PC-9 (cell line): ENCODE data around the gene SIGLEC7.

Source experiments
- CTCF ChIP-seq: fragments of 200-600 bp; sonication (generic); conservative IDR thresholded peaks from 2 replicates; pipeline ENCODE4 v1.6.1; 2017; ENCODE audit warnings: mixed run types, antibody characterized with exemption, mild to moderate bottlenecking, moderate library complexity
- EZH2 ChIP-seq: fragments of 200-600 bp; sonication (generic); IDR thresholded peaks from 2 replicates; pipeline ENCODE4 v1.8.0; 2017; ENCODE audit warnings: antibody characterized with exemption, low read depth

- TF ChIP-seq CTCF (no peak), EZH2 (no peak)
Measured at GRCh38 chr19:51188227-51188559, 46.1 kb downstream of the SIGLEC7 start.
